NB4 (cell line): Measurements from ENCODE around the gene PPP2R2D.

Source experiments
- MYC ChIP-seq: IDR thresholded peaks from 2 replicates; pipeline ENCODE4 v1.6.1; 2011; ENCODE audit warnings: low read depth, low read length
- POLR2A ChIP-seq: IDR thresholded peaks from 2 replicates; pipeline ENCODE4 v1.6.1; 2011; ENCODE audit warnings: mild to moderate bottlenecking; ENCODE audit not compliant: insufficient read length; ENCODE audit errors: extremely low read depth
- TF ChIP-seq, protein P1 (sequence below): IDR thresholded peaks from one replicate; pipeline ENCODE4 v1.5.1; 2012; ENCODE audit warnings: low read depth, low read length
- TF ChIP-seq, protein P2 (sequence below): IDR thresholded peaks from 2 replicates; pipeline ENCODE4 v1.6.1; 2011; ENCODE audit warnings: low read depth, low read length

DNA sequence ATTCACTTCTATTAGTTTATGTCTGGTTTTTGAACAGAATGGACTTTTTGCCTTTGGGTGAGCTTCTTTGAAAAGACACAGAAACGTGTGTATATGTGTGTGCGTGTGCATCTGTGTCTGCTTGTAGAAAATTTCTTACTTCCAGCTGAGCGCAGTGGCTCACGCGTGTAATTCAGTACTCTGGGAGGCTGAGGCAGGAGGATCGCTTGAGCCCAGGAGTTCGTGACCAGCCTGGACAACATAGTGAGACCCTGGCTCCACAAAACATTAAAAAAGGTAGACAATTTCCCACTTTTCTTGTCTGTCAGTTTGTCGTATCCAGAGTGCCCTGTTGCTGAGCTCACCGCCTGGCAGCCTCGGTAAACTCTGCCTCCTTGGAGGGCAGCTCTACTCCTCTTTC lies 25.4 kb downstream of the PPP2R2D start:
- TF ChIP-seq POLR2A (no peak), MYC (no peak)
- TF ChIP-seq, protein P1, sequence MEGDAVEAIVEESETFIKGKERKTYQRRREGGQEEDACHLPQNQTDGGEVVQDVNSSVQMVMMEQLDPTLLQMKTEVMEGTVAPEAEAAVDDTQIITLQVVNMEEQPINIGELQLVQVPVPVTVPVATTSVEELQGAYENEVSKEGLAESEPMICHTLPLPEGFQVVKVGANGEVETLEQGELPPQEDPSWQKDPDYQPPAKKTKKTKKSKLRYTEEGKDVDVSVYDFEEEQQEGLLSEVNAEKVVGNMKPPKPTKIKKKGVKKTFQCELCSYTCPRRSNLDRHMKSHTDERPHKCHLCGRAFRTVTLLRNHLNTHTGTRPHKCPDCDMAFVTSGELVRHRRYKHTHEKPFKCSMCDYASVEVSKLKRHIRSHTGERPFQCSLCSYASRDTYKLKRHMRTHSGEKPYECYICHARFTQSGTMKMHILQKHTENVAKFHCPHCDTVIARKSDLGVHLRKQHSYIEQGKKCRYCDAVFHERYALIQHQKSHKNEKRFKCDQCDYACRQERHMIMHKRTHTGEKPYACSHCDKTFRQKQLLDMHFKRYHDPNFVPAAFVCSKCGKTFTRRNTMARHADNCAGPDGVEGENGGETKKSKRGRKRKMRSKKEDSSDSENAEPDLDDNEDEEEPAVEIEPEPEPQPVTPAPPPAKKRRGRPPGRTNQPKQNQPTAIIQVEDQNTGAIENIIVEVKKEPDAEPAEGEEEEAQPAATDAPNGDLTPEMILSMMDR, result no peak
- TF ChIP-seq, protein P2, sequence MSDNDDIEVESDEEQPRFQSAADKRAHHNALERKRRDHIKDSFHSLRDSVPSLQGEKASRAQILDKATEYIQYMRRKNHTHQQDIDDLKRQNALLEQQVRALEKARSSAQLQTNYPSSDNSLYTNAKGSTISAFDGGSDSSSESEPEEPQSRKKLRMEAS, result no peak
